ENCODE results near the gene LCN12. TPM values are rescaled to one million over a fixed set of nuclear protein-coding genes. Genes with fewer than 3 reads are reported as not detected.

The LCN12 gene
- total RNA-seq, 1 donor from 2014 or later, result 2.3 TPM

DNA sequence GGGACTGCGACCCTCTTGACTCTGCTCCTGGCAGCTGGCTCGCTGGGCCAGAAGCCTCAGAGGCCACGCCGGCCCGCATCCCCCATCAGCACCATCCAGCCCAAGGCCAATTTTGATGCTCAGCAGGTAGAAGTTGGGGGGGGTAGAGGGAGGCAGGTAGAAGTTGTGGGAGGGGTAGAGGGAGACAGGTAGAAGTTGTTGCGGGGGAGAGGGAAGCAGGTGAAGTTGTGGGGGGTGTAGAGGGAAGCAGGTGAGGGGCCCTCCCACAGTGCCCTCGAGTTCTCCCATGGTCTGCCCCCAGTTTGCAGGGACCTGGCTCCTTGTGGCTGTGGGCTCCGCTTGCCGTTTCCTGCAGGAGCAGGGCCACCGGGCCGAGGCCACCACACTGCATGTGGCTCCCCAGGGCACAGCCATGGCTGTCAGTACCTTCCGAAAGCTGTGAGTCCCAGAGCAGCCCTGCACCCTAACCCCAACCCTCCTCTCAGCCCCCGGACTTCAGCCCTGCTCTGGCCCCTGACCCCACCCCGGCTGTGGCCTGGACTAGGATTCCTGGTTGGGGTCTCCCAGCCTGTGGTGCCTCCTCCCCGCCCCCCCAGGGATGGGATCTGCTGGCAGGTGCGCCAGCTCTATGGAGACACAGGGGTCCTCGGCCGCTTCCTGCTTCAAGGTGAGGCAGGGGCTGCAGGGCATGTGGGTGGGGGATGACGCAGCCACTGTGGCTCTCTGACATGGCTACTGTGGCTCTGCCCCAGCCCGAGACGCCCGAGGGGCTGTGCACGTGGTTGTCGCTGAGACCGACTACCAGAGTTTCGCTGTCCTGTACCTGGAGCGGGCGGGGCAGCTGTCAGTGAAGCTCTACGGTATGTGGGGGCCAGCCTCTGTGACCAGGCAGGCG, 6.5 kb upstream of the LCN12 start:
- Mint-ChIP-seq H3K36me3 (ENCODE audit: low read depth) (peaks cover 12% of the 10 kb centered on the region), H3K27me3 (no peaks in the 10 kb centered on the region), H3K9me3 (no peaks in the 10 kb centered on the region), H3K4me1 (peaks cover 5% of the 10 kb centered on the region), H3K4me3 (no peak overlapping the region), H3K27ac (no peak overlapping the region)
- intact Hi-C loops (cut with micrococcal nuclease), result no loop called here
- DNase-seq, result no peak

DNA sequence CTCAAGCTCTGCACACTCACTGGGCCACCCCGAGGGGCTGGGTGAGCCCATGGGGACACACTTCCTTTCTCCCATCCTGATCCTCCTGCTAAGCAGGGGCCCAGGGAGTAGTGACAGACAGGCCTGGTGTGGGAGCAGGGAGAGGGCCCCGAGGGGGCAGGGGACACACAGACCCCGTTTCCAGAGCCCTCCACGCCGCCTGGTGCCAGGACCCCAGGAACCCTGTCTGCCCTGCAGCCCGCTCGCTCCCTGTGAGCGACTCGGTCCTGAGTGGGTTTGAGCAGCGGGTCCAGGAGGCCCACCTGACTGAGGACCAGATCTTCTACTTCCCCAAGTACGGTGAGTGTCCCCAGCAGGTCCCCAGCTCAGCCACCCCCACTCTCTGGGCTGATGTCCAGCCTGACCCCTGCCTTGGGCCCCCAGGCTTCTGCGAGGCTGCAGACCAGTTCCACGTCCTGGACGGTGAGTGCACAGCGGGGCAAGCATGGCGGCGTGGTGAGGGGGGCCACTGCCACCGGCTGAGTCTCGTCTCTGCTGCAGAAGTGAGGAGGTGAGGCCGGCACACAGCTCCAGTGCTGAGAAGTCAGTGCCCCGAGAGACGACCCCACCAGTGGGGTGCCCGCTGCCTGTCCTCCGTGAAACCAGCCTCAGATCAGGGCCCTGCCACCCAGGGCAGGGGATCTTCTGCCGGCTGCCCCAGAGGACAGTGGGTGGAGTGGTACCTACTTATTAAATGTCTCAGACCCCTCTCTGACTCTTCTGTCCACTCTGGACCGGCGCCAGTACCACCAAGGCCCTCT, 5.6 kb upstream of the LCN12 start:
- H3K27me3 Mint-ChIP-seq, result no peaks in the 10 kb centered on the region
- peaks cover 9% of the 10 kb centered on the region for H3K36me3 Mint-ChIP-seq (ENCODE audit: low read depth)
- H3K9me3 Mint-ChIP-seq, result no peaks in the 10 kb centered on the region
- DNase-seq, result no peak
- peaks cover 7% of the 10 kb centered on the region for H3K4me1 Mint-ChIP-seq
- intact Hi-C loops (cut with micrococcal nuclease), result no loop called here
- no peak overlapping the region for H3K4me3 Mint-ChIP-seq
- no peak overlapping the region for H3K27ac Mint-ChIP-seq

DNA sequence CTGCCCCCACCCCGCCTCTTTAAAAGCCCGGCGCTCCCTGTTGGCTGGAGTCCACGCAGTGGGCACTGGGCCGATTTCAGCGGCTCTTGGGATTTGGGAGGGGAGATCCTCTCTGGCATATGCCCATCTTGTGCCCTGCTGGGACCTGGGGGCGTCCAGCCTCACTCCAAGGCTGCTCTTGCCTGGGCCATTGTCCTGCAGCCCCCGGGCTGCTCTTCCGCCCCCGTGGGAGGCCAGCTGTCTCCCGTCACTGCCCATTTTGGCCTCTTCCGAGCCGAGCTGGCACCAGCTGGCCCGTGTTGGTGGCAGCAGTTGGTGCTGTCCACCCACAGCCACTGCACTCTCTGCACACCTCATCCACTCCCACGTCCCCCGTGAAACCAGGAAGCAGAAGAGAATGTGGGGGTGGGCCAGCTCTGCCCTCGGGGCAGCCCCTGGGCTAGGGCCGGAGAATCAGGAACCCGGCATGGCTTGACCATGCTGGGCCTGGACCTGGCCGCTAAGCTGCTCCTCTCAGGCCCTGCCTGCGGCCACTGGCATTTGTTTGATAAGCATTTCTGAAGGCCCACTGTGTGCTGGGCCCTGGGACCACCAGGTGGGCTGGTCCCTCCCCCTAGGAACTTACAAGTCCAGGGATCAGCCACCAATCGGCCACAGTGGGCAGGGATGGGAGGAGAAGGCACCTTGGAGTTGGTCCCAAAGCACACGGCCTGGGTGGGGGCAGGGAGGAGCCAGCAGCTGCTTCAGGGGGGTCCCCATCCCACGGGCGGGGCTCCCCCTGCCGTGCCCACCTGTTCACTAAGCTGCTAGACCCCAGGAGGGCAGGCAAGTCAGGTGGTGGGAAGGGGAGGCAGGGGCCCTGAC, 4.8 kb upstream of the LCN12 start:
- DNase-seq, result peak; percentile 59
- peaks cover 4% of the 10 kb centered on the region for H3K36me3 Mint-ChIP-seq (ENCODE audit: low read depth)
- no peak overlapping the region for H3K27ac Mint-ChIP-seq
- peaks cover 7% of the 10 kb centered on the region for H3K4me1 Mint-ChIP-seq
- no peaks in the 10 kb centered on the region for H3K27me3 Mint-ChIP-seq
- H3K4me3 Mint-ChIP-seq, result no peak overlapping the region
- intact Hi-C loops (cut with micrococcal nuclease), result no loop called here
- H3K9me3 Mint-ChIP-seq, result no peaks in the 10 kb centered on the region

DNA sequence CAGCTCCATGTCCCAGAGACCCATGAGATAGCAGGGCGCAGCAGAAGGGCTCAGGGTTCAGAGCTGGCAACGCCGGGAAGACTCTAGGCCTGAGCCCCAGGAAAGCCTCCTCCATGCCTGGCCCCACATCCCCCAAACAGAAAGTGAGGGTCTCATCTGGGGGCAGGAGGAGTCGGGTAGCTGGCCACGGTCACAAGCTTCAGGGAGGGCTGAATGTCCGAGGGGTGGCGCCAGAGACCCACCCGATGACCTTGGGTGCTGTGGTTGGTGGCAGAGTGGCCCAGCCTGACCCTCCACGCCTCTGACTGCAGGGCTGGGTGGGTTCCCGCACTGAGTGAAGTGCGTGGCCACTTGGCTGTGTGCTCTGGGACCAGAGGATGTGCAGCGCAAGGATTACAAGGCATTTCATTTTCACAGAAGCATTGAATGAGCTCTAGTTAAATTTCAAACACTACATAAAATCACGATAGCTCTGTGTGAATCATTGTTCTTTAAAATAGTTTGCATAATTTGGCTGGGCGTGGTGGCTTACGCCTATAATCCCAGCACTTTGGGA, 4.0 kb upstream of the LCN12 start:
- Mint-ChIP-seq H3K27me3 (no peaks in the 10 kb centered on the region), H3K4me3 (peak overlapping the region; percentile 88), H3K27ac (no peak overlapping the region), H3K36me3 (ENCODE audit: low read depth) (peaks cover 3% of the 10 kb centered on the region), H3K9me3 (no peaks in the 10 kb centered on the region), H3K4me1 (peaks cover 7% of the 10 kb centered on the region)
- intact Hi-C loops (cut with micrococcal nuclease), result no loop called here
- peak; percentile 61 for DNase-seq

DNA sequence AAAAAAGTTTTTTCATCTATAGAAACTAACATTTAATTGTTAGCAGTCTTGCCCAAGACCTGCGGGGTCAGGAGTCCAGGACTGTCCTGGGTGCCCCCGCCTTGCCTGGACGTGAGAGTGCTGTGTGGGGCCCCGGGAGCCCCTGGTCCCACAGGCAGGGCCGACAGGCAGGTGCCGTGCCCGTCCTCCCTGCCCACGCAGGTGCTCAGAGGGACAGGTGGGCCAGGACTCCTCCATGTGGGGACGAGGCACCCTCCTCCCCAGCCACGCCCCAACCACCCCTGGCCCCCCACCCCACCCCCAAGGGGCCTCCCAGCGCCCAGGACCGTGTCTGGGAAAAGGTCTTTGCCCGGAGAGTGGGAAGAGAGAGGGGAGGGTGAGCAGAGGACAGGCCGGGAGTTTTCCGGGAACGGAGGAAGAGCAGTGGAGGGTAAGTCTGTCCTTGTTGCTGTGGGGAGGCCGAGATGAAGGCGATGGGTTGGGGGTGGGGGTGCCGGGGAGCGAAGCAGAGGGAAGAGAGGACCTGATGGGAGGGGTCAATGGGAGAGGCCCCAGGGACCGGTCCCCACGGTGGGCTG, 2.7 kb upstream of the LCN12 start:
- DNase-seq, result no peak
- Mint-ChIP-seq H3K36me3 (ENCODE audit: low read depth) (no peaks in the 10 kb centered on the region), H3K27ac (peak overlapping the region; percentile 76), H3K9me3 (no peaks in the 10 kb centered on the region), H3K27me3 (no peaks in the 10 kb centered on the region), H3K4me3 (peak overlapping the region; percentile 88), H3K4me1 (peaks cover 7% of the 10 kb centered on the region)
- intact Hi-C loops (cut with micrococcal nuclease), result no loop called here

DNA sequence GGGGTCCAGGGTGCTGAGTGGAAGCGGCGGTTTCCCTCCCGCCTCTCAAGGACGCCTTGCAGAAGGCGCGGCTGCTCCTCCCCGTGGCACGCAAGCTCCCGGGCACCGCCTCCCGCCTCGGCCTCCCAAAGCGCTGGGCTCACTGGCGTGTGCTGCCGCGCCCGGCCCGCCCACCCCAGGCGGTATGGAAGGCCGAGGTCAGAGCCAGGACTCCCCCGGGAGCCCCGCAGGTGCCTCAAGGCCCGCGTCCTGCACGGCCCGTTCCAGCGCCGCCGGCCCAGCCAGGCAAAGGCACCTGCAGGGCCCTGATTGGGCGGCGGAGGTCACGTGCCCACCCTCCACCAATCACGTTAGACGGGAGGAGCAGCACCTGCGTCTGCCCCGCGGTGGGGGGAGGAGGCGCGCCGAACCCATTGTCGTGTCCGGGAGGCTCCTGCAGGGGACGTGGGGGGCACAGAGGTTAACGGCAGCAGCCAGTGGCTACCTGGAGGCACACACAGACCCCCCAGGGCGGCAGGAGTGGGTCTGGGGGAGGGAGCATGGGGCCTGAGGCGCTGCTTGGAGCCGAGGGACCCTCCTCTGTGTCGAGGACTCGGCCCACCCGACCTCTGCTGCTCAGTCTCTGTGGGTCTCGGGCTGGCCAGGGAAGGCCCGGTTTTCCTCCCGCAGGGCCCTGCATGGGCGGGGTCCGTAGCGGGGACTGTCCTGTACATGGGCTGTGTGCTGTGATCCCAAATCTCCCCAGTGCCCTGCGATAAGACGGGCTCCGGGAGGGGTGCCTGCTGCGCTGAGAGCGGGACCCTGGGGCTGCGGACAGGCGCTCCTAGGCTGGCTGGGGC, 2.0 kb upstream of the LCN12 start:
- Mint-ChIP-seq H3K4me1 (peaks cover 3% of the 10 kb centered on the region), H3K4me3 (peak overlapping the region; percentile 88), H3K9me3 (no peaks in the 10 kb centered on the region), H3K36me3 (ENCODE audit: low read depth) (no peaks in the 10 kb centered on the region), H3K27me3 (no peaks in the 10 kb centered on the region), H3K27ac (peak overlapping the region; percentile 89)
- peak; percentile 99 for DNase-seq
- intact Hi-C loops (cut with micrococcal nuclease), result no loop called here

DNA sequence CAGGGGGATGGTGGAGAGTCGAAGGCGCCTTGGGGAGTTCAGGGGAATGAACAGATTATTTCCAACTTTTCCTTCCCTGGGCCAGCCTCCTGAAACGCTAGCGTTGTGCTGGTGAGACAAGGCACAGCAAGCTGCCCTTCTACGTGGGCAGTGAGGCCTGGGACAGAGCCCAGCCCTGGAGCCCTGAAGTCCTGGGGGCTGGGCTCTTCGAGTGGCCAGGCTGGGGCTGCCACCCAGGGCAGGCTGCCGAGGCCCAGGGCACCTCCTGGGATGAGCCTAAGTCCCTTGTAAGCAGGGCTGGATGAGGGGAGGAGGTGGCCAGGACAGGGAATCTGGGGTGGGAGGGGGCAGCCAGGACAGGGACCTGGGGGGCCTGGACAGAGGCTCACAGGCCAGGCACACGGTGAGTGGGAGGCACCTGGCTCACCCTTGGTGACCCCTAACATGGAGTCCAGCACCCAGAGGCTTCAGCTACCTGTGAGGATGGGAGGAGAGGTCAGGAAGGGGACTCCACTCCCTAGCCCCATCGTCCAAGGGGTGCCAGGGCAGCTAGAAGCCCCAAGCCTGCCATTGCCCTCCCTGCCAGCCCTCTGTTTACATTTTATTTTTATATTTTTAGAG, 1.3 kb upstream of the LCN12 start:
- H3K9me3 Mint-ChIP-seq, result no peaks in the 10 kb centered on the region
- H3K4me3 Mint-ChIP-seq, result peak overlapping the region; percentile 87
- peak overlapping the region; percentile 89 for H3K27ac Mint-ChIP-seq
- H3K4me1 Mint-ChIP-seq, result peaks cover 3% of the 10 kb centered on the region
- intact Hi-C loops (cut with micrococcal nuclease), result no loop called here
- H3K27me3 Mint-ChIP-seq, result no peaks in the 10 kb centered on the region
- DNase-seq, result no peak
- no peaks in the 10 kb centered on the region for H3K36me3 Mint-ChIP-seq (ENCODE audit: low read depth)

DNA sequence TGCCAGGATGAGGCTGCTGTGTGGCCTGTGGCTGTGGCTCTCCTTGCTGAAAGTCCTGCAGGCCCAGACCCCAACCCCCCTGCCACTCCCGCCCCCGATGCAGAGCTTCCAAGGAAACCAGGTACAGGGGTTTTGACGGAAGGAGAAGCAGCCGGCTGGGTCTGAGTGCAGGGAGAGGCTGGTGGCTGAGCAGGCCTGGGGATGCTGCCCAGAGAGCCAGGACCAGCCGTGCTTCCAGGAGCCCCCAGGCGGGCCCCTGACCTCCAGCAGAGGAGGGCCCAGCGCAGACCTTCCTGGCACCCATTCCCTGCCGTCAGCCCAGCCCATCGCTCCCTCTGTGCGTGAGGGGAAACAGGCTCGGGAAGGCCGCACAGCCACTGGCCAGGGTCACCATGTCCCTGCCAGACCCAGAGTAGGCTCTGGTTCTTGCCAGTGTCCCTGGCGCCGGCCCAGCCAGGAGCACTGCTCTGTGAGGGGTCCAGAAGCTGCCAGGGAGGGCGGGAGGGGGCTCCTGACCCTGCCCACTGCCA, 313 bp downstream of the LCN12 start:
- no peak overlapping the region for H3K4me3 Mint-ChIP-seq
- peaks cover 2% of the 10 kb centered on the region for H3K36me3 Mint-ChIP-seq (ENCODE audit: low read depth)
- peaks cover 3% of the 10 kb centered on the region for H3K4me1 Mint-ChIP-seq
- no peak for DNase-seq
- no peak overlapping the region for H3K27ac Mint-ChIP-seq
- H3K27me3 Mint-ChIP-seq, result no peaks in the 10 kb centered on the region
- intact Hi-C loops (cut with micrococcal nuclease), result no loop called here
- H3K9me3 Mint-ChIP-seq, result peaks cover 9% of the 10 kb centered on the region

DNA sequence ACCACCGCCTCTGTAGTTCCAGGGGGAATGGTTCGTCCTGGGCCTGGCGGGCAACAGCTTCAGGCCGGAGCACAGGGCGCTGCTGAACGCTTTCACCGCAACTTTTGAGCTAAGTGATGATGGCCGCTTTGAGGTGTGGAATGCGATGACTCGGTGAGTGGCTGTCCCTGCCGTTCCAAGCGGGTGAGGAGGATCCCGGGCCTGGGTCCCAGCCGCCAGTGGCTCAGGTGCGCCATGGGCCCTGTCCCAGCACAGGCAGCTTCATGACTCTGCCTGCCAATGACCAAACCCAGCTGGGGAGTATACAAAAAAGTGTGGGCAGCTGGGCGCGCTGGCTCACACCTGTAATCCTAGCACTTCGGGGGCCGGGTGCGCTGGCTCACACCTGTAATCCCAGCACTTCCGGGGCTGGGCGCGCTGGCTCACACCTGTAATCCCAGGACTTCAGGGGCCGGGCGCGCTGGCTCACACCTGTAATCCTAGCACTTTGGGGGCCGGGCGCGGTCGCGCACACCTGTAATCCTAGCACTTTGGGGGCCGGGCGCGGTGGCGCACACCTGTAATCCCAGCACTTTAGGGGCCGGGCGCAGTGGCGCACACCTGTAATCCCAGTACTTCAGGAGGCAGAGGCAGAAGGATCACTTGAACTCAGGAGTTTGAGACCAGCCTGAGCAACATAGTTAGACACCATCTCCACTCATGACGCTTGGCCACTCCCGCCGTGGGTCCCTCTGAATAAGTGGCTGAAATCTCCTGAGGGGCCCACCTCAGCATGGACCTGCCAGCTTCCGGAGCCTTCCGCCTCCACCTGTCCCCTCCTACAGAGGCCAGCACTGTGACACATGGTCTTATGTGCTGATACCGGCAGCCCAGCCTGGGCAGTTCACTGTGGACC, 1.1 kb downstream of the LCN12 start:
- peaks cover 12% of the 10 kb centered on the region for H3K9me3 Mint-ChIP-seq
- intact Hi-C loops (cut with micrococcal nuclease), result no loop called here
- no peak overlapping the region for H3K27ac Mint-ChIP-seq
- H3K36me3 Mint-ChIP-seq (ENCODE audit: low read depth), result peaks cover 2% of the 10 kb centered on the region
- H3K4me1 Mint-ChIP-seq, result peaks cover 3% of the 10 kb centered on the region
- no peak for DNase-seq
- no peak overlapping the region for H3K4me3 Mint-ChIP-seq
- no peaks in the 10 kb centered on the region for H3K27me3 Mint-ChIP-seq

DNA sequence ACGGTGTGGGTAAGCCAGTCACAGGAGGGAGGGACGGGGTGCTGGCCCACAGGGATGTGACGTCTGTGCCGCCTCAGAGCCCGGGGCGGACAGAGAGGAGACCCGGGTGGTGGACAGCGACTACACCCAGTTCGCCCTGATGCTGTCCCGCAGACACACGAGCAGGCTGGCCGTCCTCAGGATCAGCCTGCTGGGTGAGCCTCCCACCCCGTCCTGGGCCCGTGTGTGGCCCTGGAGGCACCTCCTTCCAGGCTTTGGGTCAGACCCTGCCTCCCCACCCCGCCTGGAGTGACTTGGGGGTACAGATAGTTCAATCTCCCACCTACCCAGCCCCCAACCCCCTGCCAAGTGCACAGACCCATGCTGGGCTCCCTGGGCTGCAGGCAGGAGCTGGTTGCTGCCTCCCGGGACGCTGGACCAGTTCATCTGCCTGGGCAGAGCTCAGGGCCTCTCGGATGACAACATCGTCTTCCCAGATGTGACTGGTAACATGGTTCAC, 1.7 kb downstream of the LCN12 start:
- H3K4me1 Mint-ChIP-seq, result peaks cover 3% of the 10 kb centered on the region
- intact Hi-C loops (cut with micrococcal nuclease), result no loop called here
- no peak for DNase-seq
- H3K27ac Mint-ChIP-seq, result no peak overlapping the region
- H3K9me3 Mint-ChIP-seq, result peaks cover 12% of the 10 kb centered on the region
- H3K36me3 Mint-ChIP-seq (ENCODE audit: low read depth), result peaks cover 2% of the 10 kb centered on the region
- H3K27me3 Mint-ChIP-seq, result no peaks in the 10 kb centered on the region
- no peak overlapping the region for H3K4me3 Mint-ChIP-seq

Measured in activated CD4-positive, alpha-beta T cell treated with anti-CD3 and anti-CD28 coated beads, Interleukin-2, amount 10 ng/mL, durations not matched to agents 24 days and 14 days (primary cell).